HG02642 (cell line): ENCODE data around the gene SPECC1.
"Not testable (repeated sequence)": the region's sequence is repeated elsewhere in the genome, so short reads cannot be mapped to it uniquely, and the experiment has no call there.

Experiments used
- ATAC-seq: cut with Tn5 transposase; IDR thresholded peaks from one replicate; pipeline ENCODE4 v1.9.1; 2021; ENCODE audit warnings: mild to moderate bottlenecking; ENCODE audit not compliant: unreplicated experiment, poor library complexity

Gene SPECC1

DNA sequence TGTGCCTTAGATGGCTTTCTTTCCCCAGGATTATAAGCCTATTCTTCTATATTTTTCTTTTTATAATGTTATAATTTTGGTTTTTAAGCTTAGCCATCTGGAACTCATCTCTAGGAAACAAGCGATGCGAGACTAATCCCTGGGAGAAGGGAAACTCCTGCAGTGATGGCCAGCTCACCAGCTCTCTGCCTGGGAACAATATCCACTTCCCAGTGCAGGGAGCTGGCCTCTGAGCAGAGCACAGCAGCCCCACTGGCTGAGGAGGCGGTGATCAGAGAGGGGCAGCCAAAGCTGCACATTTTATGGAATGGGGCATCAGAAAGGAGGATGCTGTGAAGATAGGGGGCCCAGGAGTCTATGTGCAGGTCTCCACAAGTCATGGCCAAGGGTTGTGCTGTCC, 274.9 kb downstream of the SPECC1 start:
- ATAC-seq = no peak

- no peak for ATAC-seq
Observed at GRCh38 chr17:20284570-20285295, 275.6 kb downstream of the SPECC1 start.

DNA sequence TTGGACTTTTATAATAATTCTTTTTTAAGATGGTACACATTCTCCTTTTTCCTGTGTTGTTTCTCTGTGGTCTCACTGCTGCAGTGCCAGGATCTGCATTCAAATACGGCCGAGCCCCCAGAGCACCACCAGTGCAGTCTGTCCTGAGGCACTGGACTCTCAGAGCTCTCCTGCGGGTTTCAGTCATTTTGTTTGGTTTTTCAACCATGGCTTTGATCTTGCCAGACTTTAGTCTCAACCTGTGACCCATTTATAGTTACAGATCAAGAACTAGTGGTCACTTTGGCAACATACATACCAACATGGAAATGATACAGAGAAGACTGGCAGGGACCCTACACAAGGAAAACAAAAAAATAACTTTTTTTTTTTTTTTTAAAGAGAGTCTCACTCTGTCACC, 280.8 kb downstream of the SPECC1 start:
- ATAC-seq = no peak

DNA sequence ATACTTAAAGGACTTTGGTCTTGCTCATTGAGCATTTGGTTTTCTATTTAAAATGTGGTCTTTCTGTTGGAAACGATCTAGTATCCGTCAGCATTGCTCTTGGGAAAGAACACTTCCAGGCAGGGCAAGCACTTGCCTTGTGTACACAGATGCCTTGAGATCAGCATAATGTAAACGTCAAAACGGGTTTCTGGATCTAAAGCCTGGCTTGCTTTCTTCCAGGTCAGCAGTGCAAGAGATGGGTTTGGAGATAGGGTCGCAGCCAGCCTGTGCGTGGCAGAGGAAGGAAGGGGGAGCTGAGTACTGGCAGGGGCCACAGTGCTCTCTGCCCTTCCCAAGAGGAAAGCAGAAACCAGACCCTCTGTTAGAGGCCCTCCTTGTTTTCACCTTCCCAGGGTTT, 282.7 kb downstream of the SPECC1 start:
- no peak for ATAC-seq

GRCh38 chr17:20293501-20293900, 284.3 kb downstream of the SPECC1 start:
- ATAC-seq = no peak

GRCh38 chr17:20294120-20294519, 285.0 kb downstream of the SPECC1 start:
- no peak for ATAC-seq

GRCh38 chr17:20299013-20299412, 289.9 kb downstream of the SPECC1 start:
- ATAC-seq = no peak

- no peak for ATAC-seq
Observed at GRCh38 chr17:20300436-20300934, 291.3 kb downstream of the SPECC1 start.

DNA sequence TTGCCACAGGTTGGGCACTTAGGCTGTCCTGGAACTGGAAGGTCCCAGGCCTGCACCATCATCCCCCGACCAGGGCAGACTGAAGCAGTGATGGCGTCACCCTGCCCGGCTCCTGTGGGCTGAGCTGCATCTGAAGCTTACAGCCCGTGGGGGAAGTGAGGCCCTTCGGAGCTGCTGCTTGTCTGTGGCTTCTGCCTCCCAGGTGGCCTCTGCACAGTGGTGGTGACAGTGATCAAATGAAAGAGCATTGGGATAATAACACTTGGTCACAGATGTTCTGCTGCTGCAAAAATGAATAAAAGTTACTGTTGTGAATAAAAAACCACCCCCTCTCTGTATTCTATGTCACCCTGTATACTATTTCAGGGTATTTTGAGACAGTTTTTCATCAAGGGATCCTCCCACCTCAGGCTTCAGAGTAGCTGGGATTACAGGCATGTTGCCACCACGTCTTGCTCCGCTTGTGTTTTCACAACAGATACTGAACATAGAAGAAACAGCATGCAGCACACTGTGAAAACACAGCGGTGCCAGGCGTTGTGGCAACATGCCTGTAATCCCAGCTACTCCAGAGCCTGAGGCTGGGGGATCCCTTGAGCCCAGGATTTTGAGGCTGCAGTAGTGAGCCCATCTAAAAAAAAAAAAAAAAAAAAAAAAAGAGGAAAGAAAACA, 293.2 kb downstream of the SPECC1 start:
- no peak for ATAC-seq

- ATAC-seq = no peak
Observed at GRCh38 chr17:20304961-20305360, 295.8 kb downstream of the SPECC1 start.

DNA sequence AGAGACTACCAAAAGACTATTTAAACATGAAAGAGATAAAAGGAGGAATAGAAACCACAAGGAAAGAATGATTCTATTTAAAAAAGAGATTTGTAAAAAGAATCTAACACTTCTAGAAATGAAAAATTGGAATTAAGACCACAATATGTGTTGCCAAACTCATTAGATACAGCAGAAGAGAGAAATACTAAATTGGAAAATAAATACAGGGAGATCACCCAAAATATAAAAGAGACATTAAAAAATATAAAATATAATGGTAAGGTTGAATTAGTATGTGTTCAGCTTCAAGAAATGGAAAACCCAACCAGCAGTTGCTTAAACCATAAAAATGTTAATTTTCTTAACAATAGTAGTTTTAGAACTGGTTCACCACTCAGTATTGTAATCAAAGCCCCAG, 297.8 kb downstream of the SPECC1 start:
- no peak for ATAC-seq

DNA sequence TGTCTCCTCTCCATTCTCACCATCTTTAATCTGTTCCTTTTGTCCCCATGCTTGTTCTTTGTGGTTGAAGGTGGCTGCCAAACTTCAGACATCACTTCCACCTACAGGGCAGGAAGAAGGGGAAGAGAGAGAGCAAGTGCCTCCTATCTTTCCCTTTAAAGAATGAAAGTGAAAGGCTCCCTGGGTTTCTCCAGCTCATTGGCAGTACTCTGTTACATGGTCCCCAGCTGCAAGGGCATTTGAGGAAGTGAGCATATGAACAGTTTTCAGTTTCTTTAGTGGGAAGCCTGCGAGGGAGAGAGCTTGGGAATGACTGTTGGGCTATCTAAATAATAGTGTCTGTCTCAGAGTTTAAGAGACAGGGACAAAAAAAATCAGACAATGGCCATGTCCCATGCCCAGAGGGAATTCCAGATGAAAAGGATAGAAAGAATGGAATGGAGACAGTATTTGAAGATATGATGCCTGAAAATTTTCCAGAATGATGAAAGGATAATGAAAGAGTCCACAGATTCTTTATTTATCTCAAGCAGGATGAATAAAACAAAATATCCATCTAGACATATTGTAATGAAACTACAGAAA, 298.3 kb downstream of the SPECC1 start:
- ATAC-seq = no peak

DNA sequence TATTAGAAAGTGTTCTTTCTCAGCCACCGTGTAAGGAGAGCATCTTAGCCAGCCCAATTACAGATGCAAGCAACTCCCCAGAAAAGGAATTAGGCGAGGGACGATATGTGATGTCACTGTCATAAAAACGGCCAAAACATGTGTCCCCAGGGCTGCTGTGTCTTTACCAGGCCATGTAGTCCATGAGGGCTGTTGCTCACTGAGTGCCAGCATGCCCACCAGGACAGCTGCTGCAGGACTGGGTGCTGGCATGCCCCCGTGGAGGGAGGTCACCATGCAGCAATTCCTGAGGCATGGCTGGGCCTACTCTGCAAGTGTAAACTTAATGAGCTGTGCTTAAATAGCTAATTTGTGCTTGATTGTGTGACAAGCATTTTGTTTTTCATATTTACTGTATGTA, 301.3 kb downstream of the SPECC1 start:
- ATAC-seq = no peak

- ATAC-seq = no peak
Observed at GRCh38 chr17:20313306-20313705, 304.1 kb downstream of the SPECC1 start.

GRCh38 chr17:20313891-20314290, 304.7 kb downstream of the SPECC1 start:
- no peak for ATAC-seq

DNA sequence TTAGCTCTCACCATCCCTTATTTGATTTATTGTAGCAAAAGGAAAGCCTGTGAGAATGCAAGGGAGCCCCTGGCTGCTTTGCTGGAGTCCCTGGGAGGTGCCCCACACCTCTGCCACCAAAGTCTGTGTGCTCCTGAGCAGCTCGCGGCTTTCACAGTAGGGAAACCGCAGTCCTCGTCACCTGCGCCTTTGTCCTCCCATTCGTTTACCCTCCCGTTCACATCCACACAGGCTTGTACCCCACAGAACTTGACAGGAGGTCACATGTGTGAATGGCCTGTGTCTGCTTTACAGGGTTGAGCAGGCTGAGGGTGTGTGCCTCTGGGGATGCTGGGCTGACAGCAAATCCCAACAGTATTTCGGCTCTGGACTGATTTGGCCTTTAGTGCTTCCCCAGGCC, 305.7 kb downstream of the SPECC1 start:
- no peak for ATAC-seq

GRCh38 chr17:20315311-20315710, 306.2 kb downstream of the SPECC1 start:
- no peak for ATAC-seq

DNA sequence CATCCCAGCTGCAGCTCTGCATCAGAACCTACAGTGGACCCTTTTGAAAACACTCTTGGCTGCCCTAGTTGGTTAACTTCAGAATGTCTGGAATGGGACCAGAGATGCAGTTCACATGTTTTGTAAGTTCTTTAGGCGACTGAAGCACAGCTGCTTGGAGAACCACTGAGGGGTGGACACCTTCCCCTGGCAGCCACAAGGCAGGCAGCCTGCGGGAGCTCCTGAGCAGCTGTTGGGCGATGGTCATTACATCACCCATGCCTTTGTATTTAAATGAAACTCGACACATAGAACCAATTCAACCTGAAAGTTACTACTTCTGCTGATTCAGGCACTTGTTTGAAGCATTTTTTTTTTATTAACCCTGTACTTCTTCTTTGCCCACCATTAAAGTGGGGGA, 306.7 kb downstream of the SPECC1 start:
- no peak for ATAC-seq

GRCh38 chr17:20320535-20321229, 311.5 kb downstream of the SPECC1 start:
- ATAC-seq = peak; percentile 82

GRCh38 chr17:20321357-20321756, 312.2 kb downstream of the SPECC1 start:
- not testable (repeated sequence) for ATAC-seq

GRCh38 chr17:20327739-20328138, 318.6 kb downstream of the SPECC1 start:
- ATAC-seq = not testable (repeated sequence)
